HG02938 (cell line): ENCODE measurements around the gene UBALD2.
"Not testable (repeated sequence)": the region's sequence is repeated elsewhere in the genome, so short reads cannot be mapped to it uniquely, and the experiment has no call there.

ENCODE experiments used
- ATAC-seq: cut with Tn5 transposase; IDR thresholded peaks from one replicate; pipeline ENCODE4 v1.9.1; 2021; ENCODE audit warnings: mild to moderate bottlenecking, moderate library complexity; ENCODE audit not compliant: unreplicated experiment

UBALD2 gene

DNA sequence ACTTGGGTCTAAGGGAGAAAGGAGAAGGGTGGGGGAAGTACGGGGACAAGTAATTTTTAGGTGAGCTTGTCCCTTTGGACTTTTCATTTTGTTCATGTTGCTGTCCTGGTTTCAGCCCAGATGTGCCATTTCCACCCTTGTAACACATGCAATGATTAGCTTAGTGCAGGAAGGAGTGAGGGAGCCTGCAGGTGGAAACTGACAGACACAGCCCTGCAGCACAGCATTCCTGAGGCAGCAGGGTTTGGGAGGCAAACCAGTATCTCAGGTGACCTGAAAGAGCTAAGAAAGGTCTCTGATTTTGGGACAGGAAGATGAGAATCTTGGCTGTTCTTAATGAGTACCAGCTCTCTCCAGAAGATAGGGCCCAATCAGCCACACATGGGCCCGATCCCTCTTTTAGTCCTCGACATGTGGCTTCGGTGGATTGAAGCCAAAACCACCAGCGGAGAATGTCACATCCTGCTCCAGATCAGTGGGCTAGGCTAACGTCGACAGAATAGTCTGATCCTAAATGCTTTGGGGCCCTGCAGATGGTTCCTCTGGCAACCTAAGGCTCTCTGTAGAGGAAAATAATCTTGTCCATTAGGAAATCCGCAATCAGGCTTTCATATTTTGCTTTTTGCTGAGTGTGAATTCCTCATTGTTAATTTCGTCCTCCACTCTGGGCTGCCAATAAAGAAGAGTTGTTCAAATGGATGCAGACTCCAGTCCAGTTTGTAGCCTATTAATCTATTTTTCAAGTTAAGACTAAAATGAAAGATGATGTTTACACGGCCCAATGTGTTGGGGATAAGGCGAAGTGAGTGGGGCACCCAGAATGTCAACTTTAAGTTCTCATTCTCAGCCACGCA, 21.1 kb upstream of the UBALD2 start:
- ATAC-seq = no peak

- not testable (repeated sequence) for ATAC-seq
These were observed 20.4 kb upstream of the UBALD2 start for GRCh38 chr17:76244721-76245120.

- peak; percentile 85 for ATAC-seq
These were observed 18.8 kb upstream of the UBALD2 start for GRCh38 chr17:76246080-76247066.

DNA sequence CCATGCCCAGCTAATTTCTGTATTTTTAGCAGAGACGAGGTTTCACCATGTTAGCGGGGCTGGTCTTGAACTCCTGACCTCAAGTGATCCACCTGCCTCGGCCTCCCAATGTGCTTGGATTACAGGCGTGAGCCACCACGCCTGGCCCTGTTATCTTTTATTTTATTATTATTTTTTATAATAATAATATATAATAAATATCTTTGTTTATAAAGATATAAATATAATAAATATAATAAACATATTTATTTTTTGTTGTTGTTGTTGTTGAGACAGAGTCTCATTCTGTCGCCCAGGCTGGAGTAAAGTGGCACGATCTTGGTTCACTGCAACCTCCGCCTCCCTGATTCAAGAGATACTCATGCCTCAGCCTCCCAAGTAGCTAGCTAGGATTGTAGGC, 17.8 kb upstream of the UBALD2 start:
- no peak for ATAC-seq

- ATAC-seq = no peak
These were observed 16.9 kb upstream of the UBALD2 start for GRCh38 chr17:76248013-76248782.

DNA sequence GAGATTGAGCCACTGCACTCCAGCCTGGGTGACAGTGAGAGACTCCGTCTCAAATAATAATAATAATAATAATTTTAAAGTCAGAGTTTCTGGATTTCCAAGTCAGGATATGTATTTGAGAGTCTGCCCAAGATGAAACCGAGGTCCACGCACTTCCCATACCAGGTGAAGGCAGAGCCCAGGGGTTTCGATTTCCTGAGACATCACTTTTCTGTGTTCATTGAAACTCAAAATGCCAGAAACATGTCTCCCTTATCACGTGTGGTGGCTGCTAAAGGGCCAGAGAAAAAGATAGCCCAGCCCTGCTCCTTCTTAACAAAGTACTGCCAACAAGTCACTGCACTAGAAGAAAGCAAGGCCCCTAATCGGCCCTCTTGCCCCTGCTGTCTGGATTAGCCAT, 15.0 kb upstream of the UBALD2 start:
- no peak for ATAC-seq

DNA sequence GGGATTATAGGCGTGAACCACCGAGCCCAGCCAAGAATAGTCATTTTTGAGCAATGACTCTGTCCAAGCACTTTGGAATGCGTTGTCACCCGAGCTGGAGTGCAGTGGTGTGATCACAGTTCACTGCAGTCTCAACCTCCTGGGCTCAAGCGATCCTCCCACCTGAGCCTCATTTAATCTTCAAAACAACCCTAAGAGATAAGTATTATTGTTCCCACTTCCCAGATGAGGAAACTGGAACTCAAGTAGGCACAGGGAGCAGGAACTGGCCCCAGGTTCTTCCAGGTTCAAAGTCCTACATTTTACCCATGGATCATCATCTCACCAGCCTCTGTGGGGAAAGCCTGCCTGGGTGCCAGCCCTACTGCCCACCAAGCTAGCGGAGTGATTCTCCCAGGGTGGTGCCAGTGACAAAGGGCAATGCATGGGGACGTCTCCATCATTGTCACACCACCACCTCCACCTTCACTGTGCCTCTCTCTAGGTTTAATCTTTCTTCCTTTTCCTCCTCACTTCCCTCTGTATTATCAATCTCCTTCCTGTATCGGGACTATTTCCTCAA, 13.6 kb upstream of the UBALD2 start:
- ATAC-seq = no peak

DNA sequence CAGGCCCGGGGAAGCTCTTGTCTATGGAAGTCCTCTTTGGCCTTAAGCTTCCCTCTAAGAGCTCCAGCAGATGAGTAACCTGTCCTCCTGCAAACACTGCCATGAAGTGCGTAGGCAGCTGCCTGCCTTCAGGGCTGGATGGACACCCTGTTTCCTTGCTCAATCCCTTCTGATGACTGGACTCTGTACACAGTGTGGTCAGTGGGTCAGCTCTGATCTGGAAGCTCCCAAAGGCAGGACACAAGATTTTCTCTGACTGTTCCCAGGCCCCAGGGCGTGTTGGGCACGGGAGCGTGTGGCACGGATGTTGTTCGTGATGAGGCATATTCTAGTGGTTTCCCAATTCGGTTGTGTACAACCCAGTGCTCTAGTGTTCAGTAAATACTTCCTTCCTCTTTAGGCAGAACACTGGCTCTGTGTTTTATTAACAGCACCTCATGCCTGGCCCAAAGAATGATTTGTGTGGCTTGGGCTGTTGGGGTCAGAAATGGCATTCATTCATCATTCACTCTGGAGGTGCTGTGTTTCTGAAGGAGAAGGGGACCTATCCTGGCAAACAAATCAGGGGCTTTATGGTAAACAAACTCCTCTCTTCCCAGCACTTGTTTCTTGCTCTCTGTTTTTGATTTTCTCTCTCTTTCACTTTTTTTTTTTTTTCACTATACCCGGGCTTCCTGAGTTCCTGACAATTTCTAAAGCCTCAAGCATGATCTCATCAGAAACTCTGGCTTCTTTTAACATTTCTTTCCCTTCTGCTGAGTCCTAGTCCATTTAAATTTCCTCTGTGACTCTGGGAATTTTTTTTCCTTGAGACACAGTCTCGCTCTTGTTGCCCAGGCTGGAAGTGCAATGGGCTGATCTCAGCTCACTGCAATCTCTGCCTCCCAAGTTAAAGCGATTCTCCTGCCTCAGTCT, 12.9 kb upstream of the UBALD2 start:
- ATAC-seq = no peak

- not testable (repeated sequence) for ATAC-seq
These were observed 12.0 kb upstream of the UBALD2 start for GRCh38 chr17:76252967-76253766.

GRCh38 chr17:76253841-76254240, 11.3 kb upstream of the UBALD2 start:
- no peak for ATAC-seq

DNA sequence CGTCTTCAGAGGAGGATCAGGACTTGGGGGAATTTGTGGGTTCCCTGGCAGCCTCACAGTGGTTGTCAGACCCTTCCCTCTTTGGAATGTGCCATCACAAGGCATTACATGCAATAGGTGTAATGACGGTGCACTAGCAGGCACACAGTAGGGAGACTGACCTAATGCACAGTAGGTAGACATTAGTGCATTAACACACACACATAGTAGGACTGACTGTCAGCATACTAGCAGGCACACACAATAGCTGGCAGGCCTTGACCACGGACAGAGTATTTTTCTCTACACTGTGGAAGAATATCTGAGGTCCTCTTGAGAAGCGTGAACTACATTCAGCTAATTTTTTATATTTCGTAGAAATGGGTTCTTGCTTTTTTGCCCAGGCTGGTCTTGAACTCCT, 10.9 kb upstream of the UBALD2 start:
- no peak for ATAC-seq

DNA sequence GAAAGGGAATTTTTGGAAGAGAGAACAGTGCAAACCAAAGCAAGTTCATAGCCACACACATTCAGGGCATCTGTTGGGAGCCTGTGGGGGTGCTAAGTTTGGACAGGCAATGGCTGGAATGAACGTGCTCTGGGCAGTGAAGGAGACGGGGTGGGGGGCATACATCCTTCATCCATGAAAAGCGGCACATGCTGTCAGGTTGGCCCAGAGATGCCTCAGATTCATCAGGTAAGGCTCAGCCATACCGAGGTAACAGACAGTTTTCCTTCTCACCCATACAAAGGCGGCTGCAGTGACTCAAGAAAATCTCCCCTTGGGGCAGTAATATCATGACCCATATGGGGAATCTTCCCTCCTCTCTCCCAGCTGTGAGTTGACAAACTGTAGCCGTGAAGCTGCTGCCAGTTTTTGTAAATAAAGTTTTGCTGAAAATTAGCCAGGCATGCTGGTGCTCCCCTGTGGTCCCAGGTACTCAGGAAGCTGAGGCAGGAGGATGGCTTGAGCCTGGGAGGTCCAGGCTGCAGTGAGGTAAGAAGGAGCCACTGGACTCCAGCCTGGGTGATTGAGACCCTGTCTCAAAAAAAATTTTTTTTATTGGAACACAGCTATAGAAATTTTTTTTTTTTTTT, 9.2 kb upstream of the UBALD2 start:
- no peak for ATAC-seq

DNA sequence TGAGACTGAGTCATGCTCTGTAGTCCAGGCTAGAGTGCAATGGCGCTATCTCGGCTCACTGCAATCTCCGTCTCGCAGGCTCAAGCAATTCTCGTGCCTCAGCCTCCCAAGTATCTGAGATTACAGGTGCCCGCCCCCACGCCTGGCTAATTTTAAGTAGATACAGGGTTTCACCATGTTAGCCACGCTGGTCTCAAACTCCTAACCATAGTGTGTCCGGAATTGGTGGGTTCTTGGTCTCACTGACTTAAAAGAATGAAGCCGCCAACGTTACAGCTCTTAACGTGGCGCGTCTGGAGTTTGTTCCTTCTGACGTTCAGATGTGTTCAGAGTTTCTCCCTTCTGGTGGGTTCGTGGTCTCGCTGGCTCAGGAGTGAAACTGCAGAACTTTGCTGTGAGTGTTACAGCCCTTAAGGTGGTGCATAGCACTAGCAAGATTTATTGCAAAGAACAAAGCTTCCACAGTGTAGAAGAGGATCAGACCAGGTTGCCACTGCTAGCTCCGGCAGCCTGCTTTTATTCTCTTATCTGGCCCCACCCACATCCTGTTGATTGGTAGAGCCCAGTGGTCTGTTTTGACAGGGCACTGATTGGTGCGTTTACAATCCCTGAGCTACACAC, 8.6 kb upstream of the UBALD2 start:
- ATAC-seq = not testable (repeated sequence)

- ATAC-seq = no peak
These were observed 4.9 kb upstream of the UBALD2 start for GRCh38 chr17:76260220-76260619.

DNA sequence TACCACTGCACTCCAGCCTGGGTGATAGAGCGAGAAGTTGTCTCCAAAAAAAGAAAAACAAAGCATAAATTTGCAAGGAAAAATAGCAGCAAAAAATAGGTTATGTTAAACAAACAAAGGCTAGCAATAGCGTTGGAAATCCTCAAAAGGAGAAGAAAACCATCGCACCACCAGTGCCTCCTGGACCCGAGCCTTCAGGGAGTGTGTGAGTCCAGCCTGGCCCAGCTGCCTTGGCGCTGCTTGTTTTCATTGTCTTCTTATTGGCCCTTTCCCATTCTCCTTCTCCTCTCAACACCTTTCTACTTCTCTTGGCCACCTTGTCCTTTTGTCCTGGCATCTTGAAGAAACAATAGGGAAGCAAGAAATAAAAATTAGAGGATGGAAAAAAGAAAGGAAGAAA, 4.5 kb upstream of the UBALD2 start:
- ATAC-seq = no peak

DNA sequence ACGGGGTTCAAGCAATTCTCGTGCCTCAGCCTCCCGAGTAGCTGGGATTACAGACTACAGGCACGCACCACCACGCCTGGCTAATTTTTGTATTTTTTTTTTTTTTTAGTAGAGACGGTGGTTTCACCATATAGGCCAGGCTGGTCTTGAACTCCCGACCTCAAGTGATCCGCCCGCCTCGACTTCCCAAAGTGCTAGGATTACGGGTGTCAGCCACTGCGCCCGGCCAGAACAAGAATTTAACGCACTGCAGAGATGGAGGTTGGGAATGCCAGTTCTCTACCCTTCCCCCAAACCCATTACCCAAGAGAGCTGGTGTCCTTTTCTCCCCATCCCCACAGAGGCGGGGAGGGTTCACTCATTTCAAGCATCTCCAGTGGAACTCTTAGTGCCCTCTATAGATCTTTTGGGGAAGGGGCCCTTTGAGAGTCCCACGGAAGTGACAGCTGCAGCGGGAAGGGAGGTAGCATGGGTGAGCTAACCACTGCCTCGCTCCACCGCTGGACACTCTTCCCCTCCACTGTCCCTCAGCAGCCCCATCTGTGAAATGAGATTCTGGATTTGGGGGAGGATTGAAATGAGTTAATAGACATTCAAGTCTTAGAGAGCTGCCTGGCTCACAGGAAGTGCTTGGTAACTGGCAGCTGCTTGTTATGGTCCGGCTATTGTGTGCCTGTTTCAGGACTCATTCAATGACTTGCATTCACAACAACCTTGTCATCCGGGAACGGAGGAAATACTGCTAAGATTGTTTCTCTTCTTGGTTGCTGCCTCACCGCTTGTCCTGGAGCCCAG, 3.5 kb upstream of the UBALD2 start:
- no peak for ATAC-seq

DNA sequence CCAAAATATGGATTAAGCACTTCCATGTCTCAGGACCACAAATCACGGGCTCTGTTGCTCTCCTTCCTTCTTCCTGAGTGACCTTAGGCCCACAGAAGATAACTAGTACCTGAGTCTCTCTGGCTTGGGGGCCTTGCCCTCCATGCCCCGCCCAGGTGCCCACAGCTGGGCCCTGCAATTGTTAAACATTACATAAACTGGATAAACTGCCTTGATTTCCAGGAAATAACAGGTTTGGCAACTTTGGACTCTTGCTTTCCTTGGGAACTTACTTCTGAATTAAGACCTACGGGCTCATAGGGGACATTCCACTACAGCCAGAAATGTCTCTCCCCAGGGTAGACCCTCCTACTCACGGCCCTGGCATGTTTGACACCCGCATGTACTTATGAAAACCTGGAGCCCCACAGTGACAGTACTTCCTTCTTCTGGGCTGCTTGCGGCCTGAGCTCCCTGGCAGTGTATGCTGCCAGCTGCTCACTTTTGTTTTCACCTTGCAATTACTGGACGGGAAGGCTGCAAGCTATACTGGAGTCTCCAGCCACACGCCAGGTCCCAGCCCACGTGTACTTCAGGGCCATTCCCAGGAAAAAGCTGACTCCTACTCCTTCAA, 2.3 kb upstream of the UBALD2 start:
- no peak for ATAC-seq
